ENCODE results near the gene RFFL. TPM values are rescaled to one million over a fixed set of nuclear protein-coding genes. Genes with fewer than 3 reads are reported as not detected.
"Not testable (repeated sequence)": the region's sequence is repeated elsewhere in the genome, so short reads cannot be mapped to it uniquely, and the experiment has no call there.

The RFFL gene
- total RNA-seq, 1 experiment from 2014 or later = 29.2 TPM

DNA sequence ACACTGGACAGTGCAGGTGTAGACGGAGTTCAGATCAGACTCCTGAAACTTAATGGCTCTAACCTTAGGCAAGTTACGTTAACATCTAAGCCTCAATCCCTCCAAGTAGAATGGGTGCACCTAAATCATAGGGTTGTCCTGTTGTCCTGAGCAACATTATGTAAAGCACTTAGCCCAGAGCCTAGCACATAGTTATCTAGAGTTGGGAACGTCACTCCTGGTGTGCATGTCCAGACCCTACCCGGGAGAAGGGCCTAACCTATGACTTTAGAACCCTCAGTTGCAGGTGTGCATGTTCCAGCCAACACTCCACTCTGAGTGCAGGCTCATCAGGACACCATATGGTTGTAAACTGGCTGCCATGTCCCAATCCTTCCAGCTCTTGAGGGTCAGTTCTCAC is 57.2 kb downstream of the RFFL start:
- TF ChIP-seq, protein P1, sequence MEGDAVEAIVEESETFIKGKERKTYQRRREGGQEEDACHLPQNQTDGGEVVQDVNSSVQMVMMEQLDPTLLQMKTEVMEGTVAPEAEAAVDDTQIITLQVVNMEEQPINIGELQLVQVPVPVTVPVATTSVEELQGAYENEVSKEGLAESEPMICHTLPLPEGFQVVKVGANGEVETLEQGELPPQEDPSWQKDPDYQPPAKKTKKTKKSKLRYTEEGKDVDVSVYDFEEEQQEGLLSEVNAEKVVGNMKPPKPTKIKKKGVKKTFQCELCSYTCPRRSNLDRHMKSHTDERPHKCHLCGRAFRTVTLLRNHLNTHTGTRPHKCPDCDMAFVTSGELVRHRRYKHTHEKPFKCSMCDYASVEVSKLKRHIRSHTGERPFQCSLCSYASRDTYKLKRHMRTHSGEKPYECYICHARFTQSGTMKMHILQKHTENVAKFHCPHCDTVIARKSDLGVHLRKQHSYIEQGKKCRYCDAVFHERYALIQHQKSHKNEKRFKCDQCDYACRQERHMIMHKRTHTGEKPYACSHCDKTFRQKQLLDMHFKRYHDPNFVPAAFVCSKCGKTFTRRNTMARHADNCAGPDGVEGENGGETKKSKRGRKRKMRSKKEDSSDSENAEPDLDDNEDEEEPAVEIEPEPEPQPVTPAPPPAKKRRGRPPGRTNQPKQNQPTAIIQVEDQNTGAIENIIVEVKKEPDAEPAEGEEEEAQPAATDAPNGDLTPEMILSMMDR (IDR thresholded peaks at IDR 0.05; ENCODE audit: unreplicated experiment) = no peak
- BruUV-seq (replicated peaks) = no TSS peak
- no peak overlapping the region for H3K4me3 Mint-ChIP-seq (ENCODE audit: low read depth, unreplicated experiment)
- no peak for DNase-seq
- no peaks in the 10 kb centered on the region for H3K27me3 Mint-ChIP-seq (ENCODE audit: unreplicated experiment)
- H3K9me3 Mint-ChIP-seq (ENCODE audit: low read depth, unreplicated experiment) = no peaks in the 10 kb centered on the region
- peaks cover 59% of the 10 kb centered on the region for H3K36me3 Mint-ChIP-seq (ENCODE audit: insufficient read depth, unreplicated experiment)
- CTCF ChIA-PET = no interaction called here
- no peak overlapping the region for H3K27ac Mint-ChIP-seq (ENCODE audit: unreplicated experiment)
- H3K4me1 Mint-ChIP-seq (ENCODE audit: low read depth, unreplicated experiment) = no peaks in the 10 kb centered on the region
- intact Hi-C loops (cut with micrococcal nuclease; ENCODE audit: unreplicated experiment) = no loop called here

DNA sequence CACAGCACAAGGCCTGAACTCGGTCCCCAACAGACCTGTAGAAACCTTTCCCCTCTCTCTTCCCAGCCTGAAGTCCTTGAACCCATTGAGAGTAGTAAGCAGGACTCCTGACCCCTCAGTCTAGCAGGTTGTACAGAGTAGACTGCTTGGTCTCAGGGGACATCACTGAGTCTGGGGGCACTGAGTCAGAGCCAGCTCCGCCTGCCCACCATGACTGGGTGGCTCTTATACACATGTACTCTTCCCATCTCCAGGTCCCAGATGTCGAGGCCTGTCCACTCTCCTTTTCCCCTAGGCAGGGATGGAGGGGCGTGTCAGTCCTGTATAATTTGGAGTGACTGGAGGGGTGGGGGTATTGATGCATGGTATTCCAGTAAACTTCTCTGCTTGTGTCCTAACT is 59.7 kb downstream of the RFFL start:
- CTCF ChIA-PET = no interaction called here
- H3K4me3 Mint-ChIP-seq (ENCODE audit: low read depth, unreplicated experiment) = no peak overlapping the region
- no peak overlapping the region for H3K27ac Mint-ChIP-seq (ENCODE audit: unreplicated experiment)
- intact Hi-C loops (cut with micrococcal nuclease; ENCODE audit: unreplicated experiment) = no loop called here
- DNase-seq = no peak
- TF ChIP-seq, protein P1 (IDR thresholded peaks at IDR 0.05; ENCODE audit: unreplicated experiment) = no peak
- no peaks in the 10 kb centered on the region for H3K27me3 Mint-ChIP-seq (ENCODE audit: unreplicated experiment)
- H3K4me1 Mint-ChIP-seq (ENCODE audit: low read depth, unreplicated experiment) = no peaks in the 10 kb centered on the region
- no peaks in the 10 kb centered on the region for H3K9me3 Mint-ChIP-seq (ENCODE audit: low read depth, unreplicated experiment)
- BruUV-seq (replicated peaks) = no TSS peak
- peaks cover 40% of the 10 kb centered on the region for H3K36me3 Mint-ChIP-seq (ENCODE audit: insufficient read depth, unreplicated experiment)

DNA sequence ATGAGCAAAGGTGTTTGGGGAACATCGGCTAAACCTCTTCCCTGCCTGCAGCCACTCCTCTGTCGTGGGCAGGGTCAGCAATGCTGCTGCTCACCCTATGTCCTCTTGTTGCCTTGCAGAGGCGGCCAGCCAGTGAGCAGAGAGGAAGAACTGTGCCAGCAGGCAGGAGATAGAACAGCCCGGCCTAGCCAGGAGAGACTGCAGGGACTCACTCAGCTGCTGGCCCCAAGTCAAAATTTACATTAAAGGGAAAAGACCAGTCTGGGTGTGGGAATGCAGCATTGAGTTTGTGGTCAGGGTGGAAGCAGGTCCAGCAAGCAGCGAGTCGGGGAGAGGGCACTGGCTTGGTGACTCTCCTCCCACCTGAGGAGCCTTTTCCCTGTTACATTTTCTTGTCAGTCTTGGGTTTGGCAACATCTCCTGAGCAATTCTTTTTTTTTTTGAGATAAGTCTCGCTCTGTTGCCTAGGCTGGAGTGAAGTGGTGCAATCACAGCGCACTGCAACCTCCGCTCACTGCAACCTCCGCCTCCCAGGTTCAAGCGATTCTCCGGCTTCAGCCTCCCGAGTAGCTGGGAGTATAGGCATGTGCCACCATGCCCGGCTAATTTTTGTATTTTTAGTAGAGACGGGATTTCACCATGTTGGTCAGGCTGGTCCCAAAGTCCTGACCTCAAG is 60.5 kb downstream of the RFFL start:
- Mint-ChIP-seq H3K27me3 (ENCODE audit: unreplicated experiment) (no peaks in the 10 kb centered on the region), H3K4me1 (ENCODE audit: low read depth, unreplicated experiment) (no peaks in the 10 kb centered on the region), H3K27ac (ENCODE audit: unreplicated experiment) (no peak overlapping the region), H3K4me3 (ENCODE audit: low read depth, unreplicated experiment) (no peak overlapping the region), H3K36me3 (ENCODE audit: insufficient read depth, unreplicated experiment) (peaks cover 33% of the 10 kb centered on the region), H3K9me3 (ENCODE audit: low read depth, unreplicated experiment) (no peaks in the 10 kb centered on the region)
- DNase-seq = no peak
- intact Hi-C loops (cut with micrococcal nuclease; ENCODE audit: unreplicated experiment) = no loop called here
- CTCF ChIA-PET = no interaction called here
- no TSS peak for BruUV-seq (replicated peaks)
- TF ChIP-seq, protein P1 (IDR thresholded peaks at IDR 0.05; ENCODE audit: unreplicated experiment) = no peak

DNA sequence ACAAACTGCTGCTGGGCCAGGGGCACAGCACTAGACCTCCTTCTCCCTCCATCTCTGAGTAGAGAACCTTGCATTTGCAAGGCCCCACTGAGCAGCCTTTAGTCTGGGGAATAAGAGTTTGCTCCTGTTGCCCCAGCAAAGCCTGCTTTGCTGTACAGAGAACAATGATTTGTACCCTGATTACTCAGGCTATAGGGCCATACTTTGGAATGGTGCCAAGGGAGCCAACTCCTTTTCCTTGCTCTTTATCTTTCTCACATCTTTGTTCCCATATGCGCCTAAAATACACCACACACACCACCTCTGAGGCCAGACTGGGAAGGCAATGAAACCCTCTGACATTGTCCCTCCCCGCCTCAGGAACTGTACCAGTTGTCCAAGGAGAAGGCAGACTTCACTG is 62.0 kb downstream of the RFFL start:
- H3K36me3 Mint-ChIP-seq (ENCODE audit: insufficient read depth, unreplicated experiment) = peaks cover 18% of the 10 kb centered on the region
- H3K4me3 Mint-ChIP-seq (ENCODE audit: low read depth, unreplicated experiment) = no peak overlapping the region
- intact Hi-C loops (cut with micrococcal nuclease; ENCODE audit: unreplicated experiment) = no loop called here
- BruUV-seq (replicated peaks) = no TSS peak
- DNase-seq = no peak
- no peaks in the 10 kb centered on the region for H3K4me1 Mint-ChIP-seq (ENCODE audit: low read depth, unreplicated experiment)
- H3K27me3 Mint-ChIP-seq (ENCODE audit: unreplicated experiment) = no peaks in the 10 kb centered on the region
- TF ChIP-seq, protein P1 (IDR thresholded peaks at IDR 0.05; ENCODE audit: unreplicated experiment) = no peak
- no peak overlapping the region for H3K27ac Mint-ChIP-seq (ENCODE audit: unreplicated experiment)
- no peaks in the 10 kb centered on the region for H3K9me3 Mint-ChIP-seq (ENCODE audit: low read depth, unreplicated experiment)
- CTCF ChIA-PET = no interaction called here

GRCh38 chr17:35000965-35001364 is 62.5 kb downstream of the RFFL start:
- H3K4me1 Mint-ChIP-seq (ENCODE audit: low read depth, unreplicated experiment); DNase-seq; H3K4me3 Mint-ChIP-seq (ENCODE audit: low read depth, unreplicated experiment); BruUV-seq (replicated peaks); H3K27ac Mint-ChIP-seq (ENCODE audit: unreplicated experiment); intact Hi-C loops (cut with micrococcal nuclease; ENCODE audit: unreplicated experiment); H3K27me3 Mint-ChIP-seq (ENCODE audit: unreplicated experiment); H3K9me3 Mint-ChIP-seq (ENCODE audit: low read depth, unreplicated experiment); CTCF ChIA-PET: not testable (repeated sequence)
- H3K36me3 Mint-ChIP-seq (ENCODE audit: insufficient read depth, unreplicated experiment) = peaks cover 18% of the 10 kb centered on the region

Data from Calu3 (cell line).